Upper lobe of right lung (tissue), 1 donor: ENCODE measurements around the gene MOB3A. TPM values are rescaled to one million over a fixed set of nuclear protein-coding genes. Genes with fewer than 3 reads are reported as not detected.

ENCODE experiments used
- ATAC-seq: fragments of 200-7000 bp; cut with Tn5 transposase; one replicate; pipeline ENCODE4 v1.9.1; 2020; ENCODE audit warnings: mild to moderate bottlenecking, moderate library complexity
- DNase-seq: peaks from one replicate; pipeline ENCODE4 v3.0.0-alpha.2; 2020
- H3K27ac ChIP-seq: fragments of 200-600 bp; one replicate; pipeline ENCODE4 v1.8.0; 2022
- H3K27me3 ChIP-seq: fragments of 200-600 bp; one replicate; pipeline ENCODE4 v1.8.0; 2022; ENCODE audit warnings: mild to moderate bottlenecking
- H3K36me3 ChIP-seq: fragments of 200-600 bp; one replicate; pipeline ENCODE4 v1.8.0; 2022
- H3K4me1 ChIP-seq: fragments of 200-600 bp; one replicate; pipeline ENCODE4 v1.8.0; 2022
- H3K4me3 ChIP-seq: fragments of 200-600 bp; one replicate; pipeline ENCODE4 v1.8.0; 2022; ENCODE audit warnings: mild to moderate bottlenecking
- H3K9me3 ChIP-seq: fragments of 200-600 bp; one replicate; pipeline ENCODE4 v1.8.0; 2022
- CTCF ChIP-seq: fragments of 200-600 bp; IDR thresholded peaks from one replicate; pipeline ENCODE4 v1.8.0; 2022; ENCODE audit warnings: antibody characterized with exemption
- intact Hi-C: fragments of 100-400 bp; cut with DNase I; formaldehyde crosslinking; loops from one replicate; pipeline ENCODE4 v1.11.0; 2022
- total RNA-seq: library from RNA; stranded (reverse); fragmentation: NEBNext Ultra II Directional; extraction: Animal tissue kit (Norgen Biotek cat#: 25700); gene quantifications from one replicate; pipeline ENCODE4 v1.2.1, GENCODE V29; 2021
- donor health status: DM: no; HTN: yes; CAD: no; lungs with severe emphysema.

The MOB3A gene
- total RNA-seq, 1 donor from 2014 or later: 58.8 TPM

GRCh38 chr19:2113439-2114211 is 17.5 kb upstream of the MOB3A start:
- Histone ChIP-seq H3K36me3 (peaks cover 100% of the 10 kb centered on the region), H3K27me3 (no peaks in the 10 kb centered on the region), H3K27ac (no peak overlapping the region), H3K4me3 (no peak overlapping the region), H3K9me3 (no peaks in the 10 kb centered on the region), H3K4me1 (no peaks in the 10 kb centered on the region)
- no peak for TF ChIP-seq CTCF
- no peak for DNase-seq
- no peak for ATAC-seq
- intact Hi-C loops: no loop called here

- intact Hi-C loops: no loop called here
- Histone ChIP-seq H3K36me3 (peaks cover 100% of the 10 kb centered on the region), H3K9me3 (no peaks in the 10 kb centered on the region), H3K4me1 (no peaks in the 10 kb centered on the region), H3K27me3 (no peaks in the 10 kb centered on the region), H3K27ac (no peak overlapping the region), H3K4me3 (no peak overlapping the region)
- ATAC-seq (no peak), DNase-seq (no peak)
- no peak for TF ChIP-seq CTCF
Measured at GRCh38 chr19:2112516-2113320, 16.6 kb upstream of the MOB3A start.

GRCh38 chr19:2111886-2112285 is 15.8 kb upstream of the MOB3A start:
- Histone ChIP-seq H3K4me1 (no peaks in the 10 kb centered on the region), H3K27ac (no peak overlapping the region), H3K27me3 (no peaks in the 10 kb centered on the region), H3K36me3 (peaks cover 100% of the 10 kb centered on the region), H3K9me3 (no peaks in the 10 kb centered on the region), H3K4me3 (no peak overlapping the region)
- ATAC-seq (no peak), DNase-seq (no peak)
- no peak for TF ChIP-seq CTCF
- intact Hi-C loops: no loop called here

- Histone ChIP-seq H3K36me3 (peaks cover 100% of the 10 kb centered on the region), H3K27ac (no peak overlapping the region), H3K4me1 (no peaks in the 10 kb centered on the region), H3K27me3 (no peaks in the 10 kb centered on the region), H3K4me3 (no peak overlapping the region), H3K9me3 (no peaks in the 10 kb centered on the region)
- intact Hi-C loops: no loop called here
- no peak for TF ChIP-seq CTCF
- DNase-seq (no peak), ATAC-seq (no peak)
Measured at GRCh38 chr19:2111425-2111824, 15.3 kb upstream of the MOB3A start.

- Histone ChIP-seq H3K36me3 (peaks cover 100% of the 10 kb centered on the region), H3K27me3 (no peaks in the 10 kb centered on the region), H3K4me1 (no peaks in the 10 kb centered on the region), H3K4me3 (no peak overlapping the region), H3K27ac (no peak overlapping the region), H3K9me3 (no peaks in the 10 kb centered on the region)
- ATAC-seq: no peak
- DNase-seq: no peak
- TF ChIP-seq CTCF: no peak
- intact Hi-C loops: no loop called here
Measured at GRCh38 chr19:2110822-2111221, 14.7 kb upstream of the MOB3A start.
